NT2/D1 (cell line): ENCODE results near the gene PAWR.

Experiments used
- DNase-seq: peaks from one replicate; pipeline ENCODE4 v3.0.0-alpha.2; 2011; ENCODE audit warnings: low read depth, low spot score
- H3K27me3 ChIP-seq: 2 replicates; pipeline ENCODE4 v1.6.0; 2011; ENCODE audit warnings: mild to moderate bottlenecking; ENCODE audit not compliant: insufficient read length, insufficient read depth
- H3K36me3 ChIP-seq: 2 replicates; pipeline ENCODE4 v1.6.1; 2011; ENCODE audit warnings: mild to moderate bottlenecking, low read length, mixed read lengths; ENCODE audit not compliant: insufficient read depth, insufficient read length
- H3K4me1 ChIP-seq: 2 replicates; pipeline ENCODE4 v1.5.1; 2011; ENCODE audit not compliant: insufficient read depth, insufficient read length
- H3K4me3 ChIP-seq: 2 replicates; pipeline ENCODE4 v1.5.1; 2011; ENCODE audit warnings: low read depth; ENCODE audit not compliant: insufficient read length
- H3K9ac ChIP-seq: 2 replicates; pipeline ENCODE4 v1.6.0; 2011; ENCODE audit warnings: low read depth; ENCODE audit not compliant: insufficient read length
- H3K9me3 ChIP-seq: 2 replicates; pipeline ENCODE4 v1.5.1; 2011; ENCODE audit warnings: mild to moderate bottlenecking, low read length; ENCODE audit not compliant: insufficient read depth
- SUZ12 ChIP-seq: IDR thresholded peaks from 2 replicates; pipeline ENCODE4 v1.6.1; 2011; ENCODE audit not compliant: insufficient read length, insufficient read depth; ENCODE audit errors: extremely low read depth
- YY1 ChIP-seq: IDR thresholded peaks from 2 replicates; pipeline ENCODE4 v1.6.1; 2011; ENCODE audit not compliant: insufficient read length, insufficient read depth
- ZNF274 ChIP-seq: IDR thresholded peaks from 2 replicates; pipeline ENCODE4 v1.6.1; 2011; ENCODE audit warnings: mild to moderate bottlenecking, low read depth, low read length

Gene PAWR

DNA sequence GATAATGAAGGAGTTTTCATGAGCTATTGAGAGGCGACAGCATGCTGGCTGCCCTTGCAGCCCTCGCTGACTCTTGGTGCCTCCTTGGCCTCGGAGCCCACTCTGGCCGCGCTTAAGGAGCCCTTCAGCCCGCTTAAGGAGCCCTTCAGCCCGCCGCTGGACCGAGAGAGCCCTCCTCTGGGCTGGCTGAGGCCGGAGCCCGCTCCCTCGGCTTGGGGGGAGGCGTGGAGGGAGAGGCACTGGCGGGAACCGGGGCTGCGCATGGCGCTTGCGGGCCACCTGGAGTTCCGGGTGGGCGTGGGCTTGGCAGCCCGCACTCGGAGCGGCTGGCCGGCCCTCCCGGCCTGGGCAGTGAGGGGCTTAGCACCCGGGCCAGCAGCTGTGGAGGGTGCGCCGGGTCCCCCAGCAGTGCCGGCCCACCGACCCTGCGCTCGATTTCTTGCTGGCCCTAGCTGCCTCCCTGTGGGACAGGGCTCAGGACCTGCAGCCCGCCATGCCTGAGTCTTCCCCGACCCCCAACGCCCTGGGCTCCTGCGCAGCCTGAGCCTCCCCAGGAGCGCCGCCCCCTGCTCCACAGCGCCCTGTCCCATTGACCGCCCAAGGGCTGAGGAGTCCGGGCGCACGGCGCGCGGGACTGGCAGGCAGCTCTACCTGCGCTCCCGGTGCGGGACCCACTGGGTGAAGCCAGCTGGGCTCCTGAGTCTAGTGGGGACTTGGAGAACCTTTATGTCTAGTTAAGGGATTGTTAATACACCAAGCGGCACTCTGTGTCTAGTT lies 20.1 kb upstream of the PAWR start:
- H3K36me3 ChIP-seq = no peaks in the 10 kb centered on the region
- H3K4me1 ChIP-seq = no peaks in the 10 kb centered on the region
- H3K4me3 ChIP-seq = no peak overlapping the region
- no peak for DNase-seq
- H3K9me3 ChIP-seq = peaks cover 10% of the 10 kb centered on the region; the same call in 1 of the 2 replicates
- no peak overlapping the region for H3K9ac ChIP-seq
- H3K27me3 ChIP-seq = no peaks in the 10 kb centered on the region
- TF ChIP-seq YY1 = no peak
- no peak for TF ChIP-seq SUZ12
- TF ChIP-seq ZNF274 = no peak

DNA sequence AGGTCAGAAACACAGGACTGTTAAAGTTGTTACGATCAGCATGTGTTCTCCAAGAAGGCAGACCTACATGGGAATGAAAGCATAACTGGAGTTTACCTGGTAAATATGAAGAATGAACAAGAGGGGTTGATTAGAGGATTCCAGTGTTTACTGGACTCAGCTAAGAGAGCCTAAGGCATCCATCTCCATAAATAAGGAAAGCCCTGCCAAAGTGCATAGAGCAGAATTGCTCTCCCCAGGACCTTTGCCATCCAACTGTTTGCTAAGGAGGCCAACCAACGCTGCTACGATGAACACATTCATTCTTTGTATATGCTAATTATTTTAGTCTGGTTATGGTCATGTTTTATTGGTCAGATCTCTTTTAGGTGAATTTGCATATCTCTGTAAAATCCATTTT lies 17.1 kb upstream of the PAWR start:
- Histone ChIP-seq H3K36me3 (no peaks in the 10 kb centered on the region), H3K4me1 (no peaks in the 10 kb centered on the region), H3K9me3 (peaks cover 10% of the 10 kb centered on the region; the same call in 1 of the 2 replicates), H3K4me3 (no peak overlapping the region), H3K9ac (no peak overlapping the region), H3K27me3 (no peaks in the 10 kb centered on the region)
- TF ChIP-seq ZNF274 = no peak
- no peak for TF ChIP-seq SUZ12
- TF ChIP-seq YY1 = no peak
- no peak for DNase-seq

DNA sequence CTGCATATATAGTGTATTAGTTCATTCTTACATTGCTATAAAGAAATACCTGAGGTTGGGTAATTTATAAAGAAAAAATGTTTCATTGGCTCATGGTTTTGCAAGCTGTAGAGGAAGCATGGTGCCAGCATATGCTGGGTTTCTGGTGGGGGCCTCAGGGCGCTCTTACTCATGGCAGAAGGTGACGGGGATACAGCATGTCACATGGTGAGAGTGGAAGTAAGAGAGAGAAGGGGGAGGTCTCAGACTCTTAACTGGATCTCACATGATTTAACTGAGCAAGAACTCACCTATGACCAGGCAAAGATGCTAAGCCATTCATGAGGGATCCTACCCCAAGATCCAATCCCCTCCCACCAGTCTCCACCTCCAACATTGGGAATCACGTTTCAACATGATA lies 15.9 kb upstream of the PAWR start:
- H3K4me3 ChIP-seq = no peak overlapping the region
- no peak for TF ChIP-seq SUZ12
- no peak for TF ChIP-seq ZNF274
- no peak for TF ChIP-seq YY1
- no peaks in the 10 kb centered on the region for H3K4me1 ChIP-seq
- no peak overlapping the region for H3K9ac ChIP-seq
- H3K27me3 ChIP-seq = no peaks in the 10 kb centered on the region
- peaks cover 10% of the 10 kb centered on the region; the same call in 1 of the 2 replicates for H3K9me3 ChIP-seq
- H3K36me3 ChIP-seq = no peaks in the 10 kb centered on the region
- no peak for DNase-seq

DNA sequence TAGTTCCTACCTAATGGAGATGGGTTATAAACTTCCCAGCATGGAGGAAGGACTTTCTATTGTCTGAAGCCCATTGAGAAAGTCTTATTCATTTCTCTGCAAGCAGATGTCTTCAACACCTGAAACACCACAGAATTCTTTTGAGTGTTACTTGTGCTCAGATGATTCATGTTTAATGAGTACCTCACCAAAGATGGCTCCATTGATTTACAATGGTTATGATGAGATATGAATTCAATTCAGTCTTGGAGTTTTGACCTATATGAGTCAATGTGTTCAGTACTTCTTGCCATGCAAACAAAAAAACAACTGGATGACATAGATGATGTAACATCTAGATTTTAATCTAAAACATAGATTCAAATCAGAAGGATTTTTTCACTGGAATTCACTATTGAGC lies 15.4 kb upstream of the PAWR start:
- DNase-seq = no peak
- Histone ChIP-seq H3K9me3 (peaks cover 7% of the 10 kb centered on the region; the same call in 1 of the 2 replicates), H3K4me1 (no peaks in the 10 kb centered on the region), H3K4me3 (no peak overlapping the region), H3K27me3 (no peaks in the 10 kb centered on the region), H3K9ac (no peak overlapping the region), H3K36me3 (no peaks in the 10 kb centered on the region)
- TF ChIP-seq ZNF274 (no peak), YY1 (no peak), SUZ12 (no peak)

- no peak for DNase-seq
- Histone ChIP-seq H3K27me3 (no peaks in the 10 kb centered on the region), H3K9me3 (no peaks in the 10 kb centered on the region), H3K4me1 (no peaks in the 10 kb centered on the region), H3K36me3 (no peaks in the 10 kb centered on the region), H3K9ac (no peak overlapping the region), H3K4me3 (no peak overlapping the region)
- no peak for TF ChIP-seq ZNF274
- TF ChIP-seq YY1 = no peak
- no peak for TF ChIP-seq SUZ12
These were observed 8.2 kb upstream of the PAWR start for GRCh38 chr12:79698966-79699365.

DNA sequence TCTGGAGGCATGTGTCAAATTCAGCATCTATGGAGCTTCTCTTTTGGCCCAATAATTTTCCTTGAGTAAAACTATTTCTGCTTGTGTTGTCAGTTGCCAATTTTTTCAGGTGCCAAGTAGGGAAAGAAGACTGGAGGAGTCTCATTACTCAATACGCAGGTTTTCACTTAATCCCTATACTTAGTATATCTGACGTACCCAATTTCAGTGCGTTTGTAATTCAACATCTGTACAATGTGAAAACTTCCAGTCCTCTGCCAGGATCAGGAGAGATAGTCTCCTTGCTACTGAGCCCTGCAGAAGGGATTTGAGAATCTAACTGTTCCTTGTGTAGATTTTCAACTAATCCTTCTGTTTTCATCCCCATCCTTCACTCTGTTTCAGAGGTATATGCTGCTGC lies 5.7 kb upstream of the PAWR start:
- TF ChIP-seq SUZ12 = no peak
- TF ChIP-seq YY1 = no peak
- TF ChIP-seq ZNF274 = no peak
- DNase-seq = no peak
- H3K36me3 ChIP-seq = no peaks in the 10 kb centered on the region

DNA sequence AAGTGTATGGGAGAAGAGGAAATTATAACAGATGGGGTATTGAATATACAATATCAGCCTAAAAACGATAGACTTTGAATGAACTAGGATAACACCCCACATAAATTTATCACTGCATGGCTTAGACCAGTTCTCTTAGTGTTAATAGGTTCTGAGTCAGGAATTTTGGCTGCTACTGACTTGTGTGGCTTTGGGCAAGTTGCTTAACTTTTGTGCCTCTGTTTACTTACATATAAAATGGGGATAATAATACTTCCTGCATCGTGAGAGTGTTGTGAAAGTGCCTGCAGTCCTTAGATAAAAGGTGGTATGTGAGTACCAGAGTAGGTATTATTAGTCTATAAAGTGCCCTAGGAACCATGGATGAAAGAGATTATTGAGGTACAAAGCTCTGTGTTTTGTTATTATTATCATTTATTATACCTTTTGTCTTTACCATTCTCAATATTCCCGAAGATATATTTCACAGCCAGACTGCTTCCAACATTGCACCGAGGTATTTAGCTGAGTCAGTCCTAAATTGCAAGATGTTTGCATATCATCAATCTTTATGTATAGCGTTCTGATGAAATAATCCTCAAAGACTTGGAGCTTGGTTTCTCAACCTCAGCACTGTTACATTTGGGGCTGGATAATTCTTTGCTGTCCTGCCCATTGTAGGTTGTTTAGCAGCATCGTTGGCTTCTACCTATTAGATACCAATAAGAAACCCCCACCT lies 2.3 kb upstream of the PAWR start:
- TF ChIP-seq YY1 = no peak
- no peak for TF ChIP-seq ZNF274
- no peak for TF ChIP-seq SUZ12
- H3K4me3 ChIP-seq = no peak overlapping the region
- no peaks in the 10 kb centered on the region for H3K27me3 ChIP-seq
- H3K9ac ChIP-seq = no peak overlapping the region
- H3K9me3 ChIP-seq = no peaks in the 10 kb centered on the region
- no peak for DNase-seq
- H3K36me3 ChIP-seq = peaks cover 6% of the 10 kb centered on the region
- no peaks in the 10 kb centered on the region for H3K4me1 ChIP-seq

More for the DNA sequence above, 5.7 kb upstream of the PAWR start:
- no peaks in the 10 kb centered on the region for H3K4me1 ChIP-seq
- H3K27me3 ChIP-seq = no peaks in the 10 kb centered on the region
- no peak overlapping the region for H3K4me3 ChIP-seq
- H3K9ac ChIP-seq = no peak overlapping the region
- no peaks in the 10 kb centered on the region for H3K9me3 ChIP-seq
